NCI-H2107 treated with DMSO at 0.1 percent for 48 hours (cell line): Measurements from ENCODE around the gene PRKG1.

Experiments used
- DNase-seq: peaks from one replicate; lab custom pipeline; 2025; ENCODE audit not compliant: unreplicated experiment; lab: John Stamatoyannopoulos, UW

The PRKG1 gene

DNA sequence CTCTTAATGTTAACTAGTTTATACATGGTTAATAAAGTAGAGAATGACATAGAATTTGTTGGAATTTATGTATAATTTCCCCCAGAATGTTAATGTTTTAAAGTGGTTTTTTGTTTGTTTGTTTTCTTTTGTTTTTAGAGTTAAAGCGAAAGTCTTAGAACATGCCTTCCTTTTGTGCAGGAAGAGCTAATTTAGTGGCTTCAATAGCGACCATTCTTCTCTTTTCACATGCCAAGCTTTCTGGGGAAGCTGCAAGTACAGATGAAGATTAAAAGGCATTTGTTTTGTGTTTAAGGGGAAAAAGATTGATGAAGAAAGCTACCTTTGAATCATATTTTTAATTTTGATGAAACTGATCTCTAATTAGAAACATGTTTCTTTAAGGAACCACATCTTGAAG is 881.4 kb downstream of the PRKG1 start:
- no peak for DNase-seq

DNA sequence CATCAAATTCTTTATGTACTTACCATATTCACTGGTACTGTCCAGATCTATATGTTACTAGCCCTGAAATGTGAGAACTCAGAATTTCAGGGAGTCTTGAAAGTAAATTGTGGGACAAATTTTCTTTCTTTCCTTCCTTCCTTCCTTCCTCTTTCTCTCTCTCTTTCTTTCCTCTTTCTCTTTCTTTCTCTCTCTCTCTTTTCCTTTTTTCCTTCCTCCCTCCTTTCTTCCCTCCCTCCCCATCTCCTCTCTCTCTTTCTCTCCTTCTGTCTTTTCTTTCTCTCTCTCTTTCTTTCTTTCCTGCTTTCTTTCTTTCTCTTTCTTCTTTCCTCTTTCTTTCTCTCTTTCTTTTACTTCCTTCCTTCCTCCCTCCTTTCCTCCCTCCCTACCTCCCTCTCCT is 882.5 kb downstream of the PRKG1 start:
- DNase-seq = no peak

- DNase-seq = no peak
These were observed 886.2 kb downstream of the PRKG1 start for GRCh38 chr10:51960494-51960895.

GRCh38 chr10:51961401-51961800 is 887.1 kb downstream of the PRKG1 start:
- DNase-seq = no peak

DNA sequence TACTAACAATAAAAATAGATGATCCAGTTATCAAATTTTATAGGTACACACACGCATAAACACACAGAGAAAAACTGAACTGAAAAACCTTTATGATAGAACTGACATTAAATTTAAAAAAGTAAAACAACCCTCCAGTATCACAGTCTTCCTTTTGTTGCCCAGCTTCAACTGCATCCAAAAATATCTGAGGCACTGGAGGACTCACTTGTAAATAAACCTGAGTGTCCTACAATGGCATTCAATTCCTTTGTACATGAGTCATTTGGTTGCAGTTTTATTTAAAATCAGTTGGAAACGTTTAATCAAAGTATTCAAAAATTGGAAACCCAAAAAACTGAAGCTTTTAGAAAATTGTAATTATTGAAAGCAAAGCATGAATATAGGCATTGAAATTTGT is 890.3 kb downstream of the PRKG1 start:
- no peak for DNase-seq

GRCh38 chr10:51965451-51965850 is 891.2 kb downstream of the PRKG1 start:
- no peak for DNase-seq

DNA sequence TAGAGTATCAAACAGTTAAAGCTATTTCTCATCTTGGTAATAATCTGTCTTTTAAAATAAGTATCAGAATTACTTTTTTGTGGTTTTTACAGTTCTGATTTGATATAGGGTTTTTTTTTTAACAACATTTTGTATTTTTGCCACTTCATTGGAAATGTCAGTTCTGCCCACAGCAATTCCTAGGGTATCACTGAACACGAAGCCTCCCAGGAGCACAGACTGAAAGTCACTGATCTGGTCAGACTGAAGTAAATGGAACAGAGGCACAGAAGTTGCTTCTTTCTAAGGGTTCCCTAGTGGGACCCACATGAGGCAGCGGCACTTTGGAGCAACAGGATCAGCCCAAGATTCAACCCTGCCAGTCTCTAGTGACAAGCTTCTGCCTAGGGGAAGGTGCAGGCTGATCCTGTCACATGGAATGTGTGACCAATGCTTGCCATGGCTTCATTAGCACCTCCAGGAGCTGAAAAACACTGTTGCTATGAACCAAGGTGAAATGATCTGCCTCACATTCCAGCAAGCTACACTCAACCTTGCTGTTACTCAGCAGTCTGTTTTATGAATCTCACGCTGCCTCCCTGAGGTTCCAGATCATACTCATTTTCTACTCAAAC is 898.6 kb downstream of the PRKG1 start:
- no peak for DNase-seq

DNA sequence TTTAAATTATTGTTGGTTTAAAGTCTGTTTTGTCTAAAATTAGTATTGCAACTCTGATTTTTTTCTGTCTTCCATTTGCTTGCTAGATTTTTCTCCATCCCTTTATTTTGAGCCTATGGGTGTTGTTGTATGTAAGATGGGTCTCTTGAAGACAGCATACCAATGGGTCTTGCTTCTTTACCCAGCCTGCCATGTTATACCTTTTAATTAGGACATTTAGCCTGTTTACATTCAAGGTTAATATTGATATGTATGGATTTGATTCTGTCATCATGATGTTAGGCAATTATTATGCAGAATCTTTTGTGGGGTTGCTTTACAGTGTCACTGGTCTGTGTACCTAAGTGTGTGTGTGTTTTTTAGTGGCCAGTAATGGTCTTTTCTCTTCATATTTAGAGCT is 906.5 kb downstream of the PRKG1 start:
- DNase-seq = no peak

GRCh38 chr10:51981731-51982130 is 907.4 kb downstream of the PRKG1 start:
- DNase-seq = no peak

GRCh38 chr10:51983481-51983880 is 909.2 kb downstream of the PRKG1 start:
- DNase-seq = no peak

- DNase-seq = no peak
These were observed 911.0 kb downstream of the PRKG1 start for GRCh38 chr10:51985336-51985735.

DNA sequence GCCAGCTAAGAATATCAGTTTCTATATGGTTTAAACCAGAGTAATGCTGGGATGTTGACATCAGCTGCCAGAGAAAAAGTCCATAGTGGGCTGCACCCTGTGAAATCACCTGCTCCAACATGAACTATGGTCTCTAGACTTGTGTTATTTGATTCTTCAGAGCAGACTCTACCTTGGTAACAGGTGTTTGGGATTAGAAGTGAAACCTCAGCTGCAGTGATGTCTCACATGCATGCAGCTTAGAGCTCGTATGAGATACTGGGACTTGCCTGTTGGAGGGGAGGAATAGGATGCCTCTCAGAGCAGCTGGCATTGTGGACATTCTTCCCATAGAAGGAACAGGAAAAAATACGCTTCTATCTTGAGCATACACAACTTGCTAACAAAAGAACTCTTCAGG is 912.2 kb downstream of the PRKG1 start:
- DNase-seq = no peak

GRCh38 chr10:51993475-51993874 is 919.2 kb downstream of the PRKG1 start:
- no peak for DNase-seq

GRCh38 chr10:51999096-51999495 is 924.8 kb downstream of the PRKG1 start:
- DNase-seq = no peak

DNA sequence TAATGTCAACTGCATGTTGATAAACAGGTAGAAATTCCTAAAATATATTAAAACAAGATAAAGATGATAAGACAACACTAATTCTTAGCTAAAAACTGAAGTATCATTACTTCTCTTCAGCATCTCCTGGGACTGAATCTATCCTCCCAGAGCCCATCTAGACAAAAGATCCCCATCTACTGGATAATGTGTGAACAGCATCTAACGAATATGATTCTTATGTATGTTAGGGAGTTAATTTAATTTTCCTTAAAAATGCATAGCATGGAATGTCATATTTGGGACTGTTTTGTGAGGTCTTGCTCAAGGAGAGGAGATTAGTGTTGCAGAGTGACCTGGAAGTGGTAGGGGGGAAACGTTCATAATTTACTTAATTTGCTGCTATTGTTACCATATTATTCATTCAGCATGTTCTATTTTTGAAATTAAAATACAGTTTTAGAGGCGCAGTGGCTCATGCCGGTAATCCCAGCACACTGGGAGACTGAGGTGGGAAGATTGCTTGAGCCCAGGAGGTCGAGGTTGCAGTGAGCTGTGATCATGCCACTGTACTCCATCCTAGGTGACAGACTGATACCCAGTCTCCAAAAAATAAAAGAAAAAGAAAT is 930.2 kb downstream of the PRKG1 start:
- DNase-seq = no peak

DNA sequence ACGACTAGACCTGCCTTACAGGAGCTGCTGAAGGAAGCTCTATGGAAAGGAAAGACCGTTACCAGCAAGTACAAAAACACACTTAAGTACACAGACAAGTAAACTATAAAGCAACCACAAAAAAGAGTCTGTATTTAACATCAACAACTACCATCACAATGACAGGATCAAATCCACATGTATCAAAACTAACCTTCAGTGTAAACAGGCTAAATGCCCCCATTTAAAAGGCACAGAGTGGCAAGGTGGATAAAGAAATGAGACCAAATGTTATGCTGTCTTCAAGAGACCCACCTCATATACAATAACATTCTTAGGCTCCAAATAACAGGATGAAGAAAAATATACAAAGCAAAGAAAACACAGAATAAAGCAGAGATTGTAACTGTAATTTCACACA is 932.8 kb downstream of the PRKG1 start:
- no peak for DNase-seq

GRCh38 chr10:52011118-52011517 is 936.8 kb downstream of the PRKG1 start:
- no peak for DNase-seq

GRCh38 chr10:52019077-52019555 is 944.8 kb downstream of the PRKG1 start:
- DNase-seq = no peak

DNA sequence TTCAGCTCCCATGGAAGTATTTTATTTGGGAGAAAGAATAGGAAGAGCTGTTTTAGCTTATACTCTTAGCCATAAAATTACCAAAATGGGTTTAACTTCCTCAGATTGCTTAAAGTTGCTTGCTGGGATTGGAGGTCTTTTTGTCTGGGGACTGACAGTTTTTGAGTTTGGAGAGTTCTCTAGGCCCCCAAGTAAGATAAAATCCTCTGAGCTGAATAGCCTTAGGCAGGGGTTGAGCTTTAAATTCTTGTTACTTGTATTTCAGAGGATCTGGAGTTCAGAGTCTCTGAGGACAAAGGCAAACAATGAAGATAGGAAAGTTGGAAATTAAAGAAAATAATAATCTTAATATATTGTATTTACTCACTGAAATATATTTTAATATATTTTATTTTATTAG is 945.4 kb downstream of the PRKG1 start:
- no peak for DNase-seq

DNA sequence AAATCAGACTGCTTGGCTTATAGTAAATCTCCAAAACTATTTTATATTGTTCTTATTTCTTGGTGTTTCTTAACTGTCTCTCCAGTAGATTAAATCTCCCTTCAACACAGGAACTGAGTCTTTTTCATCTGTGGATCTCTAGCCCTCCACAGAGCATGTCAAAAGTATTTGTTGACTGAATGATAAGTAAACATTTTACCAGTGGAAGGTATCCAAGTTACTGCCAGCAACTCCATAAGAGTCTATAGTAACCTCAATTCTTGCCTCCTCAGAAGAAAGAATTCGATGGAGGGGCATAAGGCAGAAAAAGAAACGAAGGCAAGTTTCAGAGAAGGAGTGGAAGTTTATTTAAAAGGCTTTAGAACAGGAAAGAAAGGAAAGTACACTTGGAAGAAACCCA is 945.9 kb downstream of the PRKG1 start:
- DNase-seq = no peak

DNA sequence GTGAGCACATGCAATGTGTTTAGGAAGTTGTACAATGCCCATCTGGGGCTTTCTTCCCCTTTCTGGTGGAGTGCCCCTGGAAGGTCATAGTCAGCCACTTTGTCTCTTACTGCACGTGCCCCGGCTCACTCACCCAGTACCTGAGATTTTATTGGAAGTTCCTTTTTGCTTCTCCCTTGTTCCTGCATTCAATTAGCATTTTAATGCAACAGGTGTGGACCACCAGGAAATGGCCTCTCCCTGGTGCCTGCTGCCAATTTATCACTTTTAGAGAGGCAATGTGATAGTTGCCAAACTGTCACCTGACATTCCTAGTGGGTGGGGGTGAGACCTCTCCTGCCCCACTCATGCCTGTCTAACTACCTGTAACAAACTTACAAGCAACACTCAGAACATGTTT is 946.4 kb downstream of the PRKG1 start:
- no peak for DNase-seq

GRCh38 chr10:52027055-52027705 is 952.9 kb downstream of the PRKG1 start:
- no peak for DNase-seq

- DNase-seq = no peak
These were observed 954.2 kb downstream of the PRKG1 start for GRCh38 chr10:52028523-52028858.
